Osteoblast (primary cell): ENCODE data around the gene AMMECR1. TPM values are rescaled to one million over a fixed set of nuclear protein-coding genes. Genes with fewer than 3 reads are reported as not detected.

Experiments
- DNase-seq: peaks from one replicate; pipeline ENCODE4 v3.0.0; 2011; ENCODE audit warnings: low spot score, mixed read lengths; ENCODE audit not compliant: insufficient read length; ENCODE audit errors: missing footprints
- H2AFZ ChIP-seq: 2 replicates; pipeline ENCODE4 v1.6.0; 2011; ENCODE audit warnings: mild to moderate bottlenecking, low read length
- H3K27ac ChIP-seq: 2 replicates; pipeline ENCODE4 v1.5.1; 2011; ENCODE audit warnings: mild to moderate bottlenecking, low read depth, low read length, moderate library complexity
- H3K27me3 ChIP-seq: 2 replicates; pipeline ENCODE4 v1.6.0; 2012; ENCODE audit warnings: mild to moderate bottlenecking, control low read depth, inconsistent platforms, low read length, moderate library complexity; ENCODE audit not compliant: insufficient read depth
- H3K36me3 ChIP-seq: 2 replicates; pipeline ENCODE4 v1.5.1; 2011; ENCODE audit warnings: mild to moderate bottlenecking, low read length, control low read depth, moderate library complexity; ENCODE audit not compliant: insufficient read depth
- H3K4me1 ChIP-seq: 2 replicates; pipeline ENCODE4 v1.5.1; 2011; ENCODE audit warnings: mild to moderate bottlenecking, low read length, control low read depth, moderate library complexity; ENCODE audit not compliant: insufficient read depth
- H3K4me2 ChIP-seq: 2 replicates; pipeline ENCODE4 v1.6.0; 2011; ENCODE audit warnings: mild to moderate bottlenecking, low read length; ENCODE audit not compliant: insufficient read depth
- H3K4me3 ChIP-seq: fragments of 200-600 bp; sonication (generic); 3 replicates; pipeline ENCODE4 v1.5.1; 2012; ENCODE audit warnings: mild to moderate bottlenecking, low read length, inconsistent platforms; ENCODE audit not compliant: insufficient read depth
- H3K79me2 ChIP-seq: 2 replicates; pipeline ENCODE4 v1.6.0; 2012; ENCODE audit warnings: mild to moderate bottlenecking, low read length, control low read depth, inconsistent platforms; ENCODE audit not compliant: insufficient read depth
- H3K9me3 ChIP-seq: 2 replicates; pipeline ENCODE4 v1.5.1; 2011; ENCODE audit warnings: low read depth, low read length, control low read depth
- H4K20me1 ChIP-seq: 2 replicates; pipeline ENCODE4 v1.6.0; 2012; ENCODE audit warnings: mild to moderate bottlenecking, low read length, control low read depth; ENCODE audit not compliant: insufficient read depth
- CTCF ChIP-seq: IDR thresholded peaks from 2 replicates; pipeline ENCODE4 v1.5.1; 2011; ENCODE audit warnings: mild to moderate bottlenecking, low read depth, low read length, moderate library complexity; ENCODE audit errors: extremely low read depth
- total RNA-seq: library from RNA; depleted of rRNA; stranded (reverse); fragments of >200 nt; gene quantifications from 2 replicates; pipeline ENCODE4 v1.2.3, GENCODE V29; 2012

The AMMECR1 gene
- total RNA-seq, 1 donor, result 14.5 TPM

GRCh38 chrX:110304884-110305283 lies 13.0 kb downstream of the AMMECR1 start:
- H3K36me3 ChIP-seq, result no peaks in the 10 kb centered on the region
- H3K27me3 ChIP-seq, result peaks cover 2% of the 10 kb centered on the region
- H3K4me3 ChIP-seq, result no peak overlapping the region
- H3K27ac ChIP-seq, result no peak overlapping the region
- peaks cover 61% of the 10 kb centered on the region for H3K79me2 ChIP-seq
- no peak for TF ChIP-seq CTCF
- no peaks in the 10 kb centered on the region for H3K9me3 ChIP-seq
- no peaks in the 10 kb centered on the region for H4K20me1 ChIP-seq
- H3K4me1 ChIP-seq, result no peaks in the 10 kb centered on the region
- H2AFZ ChIP-seq, result no peak overlapping the region
- no peak overlapping the region for H3K4me2 ChIP-seq
- no peak for DNase-seq

GRCh38 chrX:110304371-110304770 lies 13.5 kb downstream of the AMMECR1 start:
- H3K9me3 ChIP-seq, result no peaks in the 10 kb centered on the region
- H4K20me1 ChIP-seq, result no peaks in the 10 kb centered on the region
- no peaks in the 10 kb centered on the region for H3K4me1 ChIP-seq
- no peak for TF ChIP-seq CTCF
- no peaks in the 10 kb centered on the region for H3K36me3 ChIP-seq
- peaks cover 57% of the 10 kb centered on the region for H3K79me2 ChIP-seq
- H3K27ac ChIP-seq, result no peak overlapping the region
- H2AFZ ChIP-seq, result no peak overlapping the region
- H3K4me3 ChIP-seq, result no peak overlapping the region
- peaks cover 2% of the 10 kb centered on the region for H3K27me3 ChIP-seq
- no peak for DNase-seq
- H3K4me2 ChIP-seq, result no peak overlapping the region

- Histone ChIP-seq H3K27me3 (peaks cover 2% of the 10 kb centered on the region), H4K20me1 (no peaks in the 10 kb centered on the region), H2AFZ (no peak overlapping the region), H3K27ac (no peak overlapping the region), H3K4me2 (no peak overlapping the region), H3K79me2 (peaks cover 48% of the 10 kb centered on the region), H3K4me1 (no peaks in the 10 kb centered on the region), H3K4me3 (no peak overlapping the region), H3K9me3 (no peaks in the 10 kb centered on the region), H3K36me3 (no peaks in the 10 kb centered on the region)
- no peak for TF ChIP-seq CTCF
- DNase-seq, result no peak
These were observed 14.9 kb downstream of the AMMECR1 start for GRCh38 chrX:110302975-110303374.

- Histone ChIP-seq H3K79me2 (peaks cover 43% of the 10 kb centered on the region), H3K27ac (no peak overlapping the region), H3K9me3 (no peaks in the 10 kb centered on the region), H2AFZ (no peak overlapping the region), H3K4me1 (no peaks in the 10 kb centered on the region), H3K27me3 (peaks cover 2% of the 10 kb centered on the region), H3K36me3 (no peaks in the 10 kb centered on the region), H3K4me2 (no peak overlapping the region), H3K4me3 (no peak overlapping the region), H4K20me1 (no peaks in the 10 kb centered on the region)
- TF ChIP-seq CTCF, result no peak
- no peak for DNase-seq
These were observed 16.7 kb downstream of the AMMECR1 start for GRCh38 chrX:110301194-110301593.
